SH-SY5Y (cell line): Measurements from ENCODE around the gene CROCC.
"Not testable (repeated sequence)": the region's sequence is repeated elsewhere in the genome, so short reads cannot be mapped to it uniquely, and the experiment has no call there.

Experiments
- GATA2 ChIP-seq: IDR thresholded peaks from 2 replicates; pipeline ENCODE4 v1.6.1; 2011; ENCODE audit warnings: mild to moderate bottlenecking, low read depth, low read length
- GATA3 ChIP-seq: IDR thresholded peaks from 2 replicates; pipeline ENCODE4 v1.6.1; 2011; ENCODE audit warnings: low read depth, mild to moderate bottlenecking, low read length, moderate library complexity

GRCh38 chr1:16896316-16897055 lies 25.2 kb upstream of the CROCC start:
- not testable (repeated sequence) for TF ChIP-seq GATA3
- TF ChIP-seq GATA2 = 0 out of 2 replicates have a peak, but pooled peaks have one; percentile 26
